Esophagus muscularis mucosa (tissue), 4 donors: Measurements from ENCODE around the gene PJA1. TPM values are rescaled to one million over a fixed set of nuclear protein-coding genes. Genes with fewer than 3 reads are reported as not detected.

Experiments
- DNase-seq: peaks from one replicate; pipeline ENCODE4 v3.0.0-alpha.2; 2017; ENCODE audit errors: extremely low spot score
- H3K27ac ChIP-seq, 4 donors: fragments of 200-600 bp; sonication (generic); replicated peaks in 1 of 4; 1 replicate in 3 of 4; 2 replicates in 1 of 4; pipeline ENCODE4 v1.5.1; 2016 to 2019; ENCODE audit warnings: mild to moderate bottlenecking in 1 of 4
- H3K27me3 ChIP-seq, 4 donors: fragments of 200-600 bp; sonication (generic); one replicate each; pipeline versions ENCODE4 v1.5.1 to v1.6.0; 2016 to 2019
- H3K36me3 ChIP-seq, 4 donors: fragments of 200-600 bp; sonication (generic); one replicate each; pipeline ENCODE4 v1.5.1; 2016 to 2019
- H3K4me1 ChIP-seq, 4 donors: fragments of 200-600 bp; sonication (generic); one replicate each; pipeline ENCODE4 v1.5.1; 2016 to 2019
- H3K4me3 ChIP-seq, 4 donors: fragments of 200-600 bp; sonication (generic); 1 replicate in 2 of 4; 2 replicates in 2 of 4; pipeline ENCODE4 v1.5.1; 2016 to 2019; ENCODE audit warnings: mild to moderate bottlenecking in 4 of 4, moderate library complexity in 1 of 4
- H3K9me3 ChIP-seq, 4 donors: fragments of 200-600 bp; sonication (generic); 1 replicate in 3 of 4; 2 replicates in 1 of 4; pipeline ENCODE4 v1.5.1; 2016 to 2019
- EP300 ChIP-seq: sonication (generic); formaldehyde crosslinking; IDR thresholded peaks from one replicate; pipeline ENCODE4 v1.6.1; 2017; ENCODE audit warnings: antibody characterized with exemption
- POLR2A ChIP-seq: fragments of 450-650 bp; IDR thresholded peaks from one replicate; pipeline ENCODE4 v1.6.1; 2017; ENCODE audit warnings: antibody characterized with exemption, moderate library complexity, mild to moderate bottlenecking, low read depth
- POLR2AphosphoS5 ChIP-seq, 2 donors: sonication (generic); formaldehyde crosslinking; IDR thresholded peaks; one replicate each; pipeline ENCODE4 v1.6.1; 2017; ENCODE audit warnings: antibody characterized with exemption in 2 of 2
- intact Hi-C: fragments of 100-400 bp; cut with DNase I; formaldehyde crosslinking; loops from one replicate; pipeline ENCODE4 v1.15.1; 2023
- total RNA-seq, 4 donors: library from RNA; depleted of rRNA; stranded (reverse); fragments of >200 nt; gene quantifications; one replicate each; pipeline versions ENCODE4 v1.1.0 to v1.2.1, GENCODE V29; 2016
- TF ChIP-seq, protein P1 (sequence below), 3 experiments: fragments of 200-600 bp in 2 of 3; fragments of 450-650 bp in 1 of 3; sonication (generic) in 2 of 3; IDR thresholded peaks; one replicate each; pipeline ENCODE4 v1.5.1; 2017 to 2019; ENCODE audit warnings: antibody characterized with exemption in 3 of 3, mild to moderate bottlenecking in 2 of 3, moderate library complexity in 1 of 3

Gene PJA1
- total RNA-seq, 4 donors from 2014 or later, result 17.0 to 25.9 (median 20.6) TPM

DNA sequence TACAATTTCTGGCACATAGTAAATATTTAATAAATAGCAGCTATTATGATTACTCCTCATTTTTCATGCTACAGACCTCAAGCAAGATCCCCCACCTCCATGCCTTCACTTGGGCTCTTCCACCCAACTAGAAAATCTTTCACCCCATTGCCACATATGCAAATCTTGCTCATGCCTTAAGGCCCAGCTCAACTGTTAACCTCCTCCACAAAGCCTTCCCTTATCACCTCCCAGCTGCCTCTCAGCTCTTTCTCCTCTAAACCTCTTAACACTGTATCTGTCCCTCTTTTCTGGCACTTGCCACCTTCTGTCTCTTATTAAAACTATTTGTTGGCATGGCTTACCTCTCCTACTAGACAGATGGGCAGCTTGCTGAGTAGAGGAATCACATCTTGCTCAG lies 51.5 kb downstream of the PJA1 start:
- Histone ChIP-seq H3K4me1 (peaks cover 0 to 12% (median 10%) of the 10 kb centered on the region in 4 donors), H3K36me3 (no peaks in the 10 kb centered on the region), H3K4me3 (no peak overlapping the region), H3K9me3 (no peaks in the 10 kb centered on the region), H3K27ac (no peak overlapping the region), H3K27me3 (no peaks in the 10 kb centered on the region)
- intact Hi-C loops, result no loop called here
- TF ChIP-seq POLR2A, result no peak
- TF ChIP-seq, protein P1, sequence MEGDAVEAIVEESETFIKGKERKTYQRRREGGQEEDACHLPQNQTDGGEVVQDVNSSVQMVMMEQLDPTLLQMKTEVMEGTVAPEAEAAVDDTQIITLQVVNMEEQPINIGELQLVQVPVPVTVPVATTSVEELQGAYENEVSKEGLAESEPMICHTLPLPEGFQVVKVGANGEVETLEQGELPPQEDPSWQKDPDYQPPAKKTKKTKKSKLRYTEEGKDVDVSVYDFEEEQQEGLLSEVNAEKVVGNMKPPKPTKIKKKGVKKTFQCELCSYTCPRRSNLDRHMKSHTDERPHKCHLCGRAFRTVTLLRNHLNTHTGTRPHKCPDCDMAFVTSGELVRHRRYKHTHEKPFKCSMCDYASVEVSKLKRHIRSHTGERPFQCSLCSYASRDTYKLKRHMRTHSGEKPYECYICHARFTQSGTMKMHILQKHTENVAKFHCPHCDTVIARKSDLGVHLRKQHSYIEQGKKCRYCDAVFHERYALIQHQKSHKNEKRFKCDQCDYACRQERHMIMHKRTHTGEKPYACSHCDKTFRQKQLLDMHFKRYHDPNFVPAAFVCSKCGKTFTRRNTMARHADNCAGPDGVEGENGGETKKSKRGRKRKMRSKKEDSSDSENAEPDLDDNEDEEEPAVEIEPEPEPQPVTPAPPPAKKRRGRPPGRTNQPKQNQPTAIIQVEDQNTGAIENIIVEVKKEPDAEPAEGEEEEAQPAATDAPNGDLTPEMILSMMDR (IDR thresholded peaks at IDR 0.05), result no peak
- no peak for TF ChIP-seq POLR2AphosphoS5 (IDR thresholded peaks at IDR 0.05)
- no peak for TF ChIP-seq EP300
- DNase-seq, result no peak
